Adipose tissue (tissue), 3 donors: ENCODE data around the gene UBE2L6. TPM values are rescaled to one million over a fixed set of nuclear protein-coding genes. Genes with fewer than 3 reads are reported as not detected.

ENCODE experiments used
- H3K27ac ChIP-seq: one replicate; pipeline ENCODE4 v1.5.1; 2013; ENCODE audit warnings: low read depth, low read length
- WGBS, 3 donors: extraction: QIAGEN DNeasy Blood & Tissue Kit; methylation state at CpG; one replicate each; pipeline ENCODE4 v1.1.7; 2013; 5-methylcytosine and 5-hydroxymethylcytosine counted together
- polyA plus RNA-seq, 3 donors: library from polyadenylated mRNA; stranded (reverse); fragments of 200-250 nt; gene quantifications; one replicate each; pipeline ENCODE4 v1.2.3, GENCODE V29; 2013
- donor health status: healthy with polysubstance abuse.
- donor health status: Bipolar disorder and iron deficiency.
- donor health status: healthy.

UBE2L6 gene
- polyA plus RNA-seq, 3 donors, result 20.1 to 111 (median 38.6) TPM

DNA sequence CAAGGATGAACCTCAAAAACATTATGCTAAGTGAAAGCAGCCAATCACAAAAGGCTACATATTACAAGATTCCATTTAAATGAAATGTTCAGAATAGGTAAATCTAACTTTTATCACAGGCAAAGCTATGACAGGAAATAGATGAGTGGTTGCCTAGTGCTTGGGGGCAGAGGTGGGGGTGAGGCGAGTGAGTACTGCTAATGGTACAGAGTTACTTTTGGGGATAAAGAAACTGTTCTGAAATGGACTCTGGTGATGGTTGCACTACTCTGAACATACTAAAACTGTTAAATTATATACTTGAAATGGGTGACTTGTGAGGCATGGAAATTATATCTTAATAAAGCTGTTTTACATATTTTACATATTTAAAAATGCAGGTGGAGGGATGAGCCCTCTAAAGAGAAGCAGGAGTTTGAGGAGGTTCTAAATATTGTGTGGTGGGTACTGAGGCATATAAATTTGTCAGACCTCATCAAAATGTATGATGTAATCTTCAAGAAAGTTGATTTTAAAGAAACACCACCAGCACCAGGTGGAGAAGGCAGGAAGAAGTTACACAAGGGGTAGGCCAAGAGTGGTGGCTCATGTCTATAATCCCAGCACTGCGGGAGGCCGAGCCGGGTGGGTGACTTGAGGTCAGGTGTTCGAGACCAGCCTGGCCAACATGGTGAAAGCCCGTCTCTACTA lies 55.6 kb downstream of the UBE2L6 start:
- 52 to 82% (median 79%) methylated on average over 6 of the region's 6 CpGs for WGBS, 3 donors
- H3K27ac ChIP-seq, result no peak overlapping the region

DNA sequence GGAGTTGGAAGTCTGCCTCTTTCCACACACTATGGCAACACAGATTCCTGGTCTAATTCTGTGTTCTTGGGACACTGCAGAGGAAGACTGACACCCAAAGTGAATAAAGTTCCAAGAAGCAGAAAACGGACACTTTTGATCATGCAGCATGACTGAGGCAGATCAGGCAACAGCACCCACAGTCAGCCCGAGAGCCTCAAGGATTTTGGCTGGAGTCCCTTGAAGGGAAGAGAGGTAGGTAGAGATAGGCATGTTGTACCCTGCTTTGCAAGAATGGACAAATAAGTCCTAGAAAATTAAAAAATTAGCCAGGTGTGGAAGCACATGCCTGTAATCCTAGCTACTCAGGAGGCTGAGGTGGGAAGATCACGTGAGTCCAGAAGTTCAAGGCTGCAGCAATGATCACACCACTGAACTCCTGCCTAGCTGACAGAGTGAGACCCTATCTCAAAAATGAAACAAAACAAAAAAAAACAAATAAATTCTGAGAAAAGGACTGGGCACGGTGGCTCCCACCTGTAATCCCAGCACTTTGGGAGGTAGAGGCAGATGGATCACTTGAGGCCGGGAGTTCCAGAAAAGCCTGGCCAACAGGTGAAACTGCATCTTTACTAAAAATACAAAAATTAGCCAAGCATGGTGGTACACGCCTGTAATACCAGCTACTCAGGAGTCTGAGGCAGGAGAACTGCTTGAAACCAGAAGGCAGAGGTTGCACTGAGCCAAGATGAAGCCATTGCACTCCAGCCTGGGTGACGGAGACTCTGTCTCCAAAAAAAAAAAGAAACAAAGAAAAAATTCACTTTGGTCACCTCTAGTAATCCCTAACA lies 58.9 kb downstream of the UBE2L6 start:
- H3K27ac ChIP-seq, result no peak overlapping the region
- WGBS, 3 donors, result 53 to 92% (median 90%) methylated on average over 7 of the region's 7 CpGs

DNA sequence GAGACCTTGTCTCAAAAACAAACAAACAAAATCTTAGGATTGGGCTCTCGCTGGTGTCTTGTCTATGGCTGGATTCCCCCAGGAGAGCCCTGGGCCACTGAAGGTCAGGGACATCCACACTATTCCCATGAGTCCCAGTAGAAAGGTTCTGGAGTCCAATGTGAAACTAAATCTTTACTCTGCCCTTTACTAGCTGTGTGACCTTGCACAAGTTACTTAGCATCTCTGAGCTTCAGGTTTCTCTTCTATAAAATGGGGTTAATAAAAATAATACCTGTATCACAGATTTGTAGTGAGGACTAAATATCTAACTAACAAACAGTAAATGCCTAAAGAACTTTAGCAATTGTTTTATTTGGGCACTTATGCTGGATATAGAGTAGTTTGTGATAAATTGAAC lies 61.0 kb downstream of the UBE2L6 start:
- 81 to 91% (median 86%) methylated on average over 1 of the region's 1 CpG for WGBS, 3 donors

DNA sequence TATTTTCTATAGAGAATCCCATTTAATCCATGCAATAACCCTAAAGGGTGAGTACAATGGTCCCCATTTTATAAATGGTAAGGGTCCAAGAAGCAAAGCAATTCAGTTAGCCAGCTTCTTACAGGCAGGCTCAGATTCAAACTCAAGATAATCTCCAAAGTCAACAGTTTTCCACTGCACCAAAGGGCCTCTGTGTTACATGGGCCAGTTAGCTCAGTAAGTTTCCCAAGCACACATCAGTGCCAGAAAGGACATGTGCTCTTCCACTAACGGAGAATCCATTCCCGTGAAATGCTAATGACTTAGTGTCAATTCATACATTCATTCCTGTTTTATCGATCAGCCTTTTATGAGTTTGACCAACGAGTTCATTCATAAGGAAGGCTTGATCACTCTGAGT lies 63.0 kb downstream of the UBE2L6 start:
- WGBS, 3 donors, result 55 to 82% (median 79%) methylated on average over 4 of the region's 4 CpGs
- no peak overlapping the region for H3K27ac ChIP-seq

More for the DNA sequence above, 61.0 kb downstream of the UBE2L6 start:
- no peak overlapping the region for H3K27ac ChIP-seq

DNA sequence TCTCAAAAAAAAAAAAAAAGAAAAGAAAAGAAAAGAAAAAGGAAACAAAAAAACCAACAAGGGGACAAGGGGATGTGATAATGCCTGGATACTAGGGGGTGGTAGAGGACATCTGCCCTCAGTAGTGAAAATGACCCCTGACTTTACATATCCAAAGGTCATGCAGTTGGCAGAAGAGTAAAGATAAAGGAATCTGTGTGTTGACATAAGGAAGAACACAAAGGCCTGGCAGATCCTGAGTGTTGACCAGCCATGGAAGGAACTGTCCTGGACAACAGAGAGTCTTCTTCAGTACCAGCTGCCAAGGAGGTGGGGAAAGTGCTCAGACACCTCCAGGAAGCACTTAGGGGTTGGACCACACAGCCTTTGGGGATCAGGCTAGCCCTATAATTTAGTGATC lies 64.6 kb downstream of the UBE2L6 start:
- H3K27ac ChIP-seq, result no peak overlapping the region

DNA sequence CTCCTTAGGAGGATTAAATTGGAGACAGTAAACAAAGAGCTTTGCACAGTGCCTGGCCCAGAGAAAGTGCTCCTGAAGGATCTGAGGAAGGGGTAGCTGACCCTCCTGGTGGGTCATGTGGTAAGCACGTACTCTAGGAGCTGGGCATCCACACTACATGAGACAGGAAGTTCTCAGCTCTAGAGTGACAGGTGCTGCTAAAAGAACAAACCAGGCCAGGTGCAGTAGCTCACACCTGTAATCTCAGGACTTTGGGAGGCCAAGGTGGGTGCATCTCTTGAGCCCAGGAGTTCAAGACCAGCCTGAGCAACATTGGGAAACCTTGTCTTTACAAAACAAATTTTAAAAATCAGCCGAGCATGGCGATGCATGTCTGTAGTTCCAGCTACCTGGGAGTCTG lies 65.1 kb downstream of the UBE2L6 start:
- no peak overlapping the region for H3K27ac ChIP-seq
- 47 to 99% (median 95%) methylated on average over 3 of the region's 3 CpGs for WGBS, 3 donors

DNA sequence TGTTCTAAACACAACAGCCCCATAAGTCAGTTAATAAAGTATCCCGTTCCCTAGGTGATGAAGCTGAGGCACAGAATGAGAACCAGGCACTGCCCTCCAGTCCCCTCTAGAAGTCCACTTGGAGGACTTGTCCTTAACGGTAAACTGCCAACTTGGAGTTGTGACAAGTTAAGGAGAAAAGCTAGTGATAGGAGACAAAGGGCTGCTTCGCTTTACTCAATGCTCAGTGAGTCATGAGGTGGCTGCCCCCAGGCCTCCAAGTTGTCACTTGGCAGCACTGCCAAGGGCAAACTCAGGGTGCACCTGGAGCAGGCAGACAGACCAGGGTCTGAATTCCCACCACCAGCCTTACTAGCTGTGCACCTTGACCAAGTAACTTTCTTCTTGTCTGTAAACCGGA lies 65.5 kb downstream of the UBE2L6 start:
- WGBS, 3 donors, result 42 to 85% (median 76%) methylated on average over 4 of the region's 4 CpGs
- H3K27ac ChIP-seq, result no peak overlapping the region

Other genes starting within 250 kb of the UBE2L6 start
- gene TNKS1BP1, start 242.7 kb downstream of the UBE2L6 start, polyA plus RNA-seq, result 100 to 1,000 TPM in 2 of 3 donors, 10 to 100 TPM in 1; 69.8 to 237 (median 176) TPM
- gene SSRP1, start 231.8 kb downstream of the UBE2L6 start, polyA plus RNA-seq, result 10 to 100 TPM; 57.0 to 63.0 (median 60.1) TPM
- under 1 TPM in 1 of 3 donors, not detected in 2; 0.02 TPM for gene P2RX3, start 229.3 kb downstream of the UBE2L6 start, polyA plus RNA-seq
- not detected for gene PRG3, start 186.5 kb downstream of the UBE2L6 start, polyA plus RNA-seq
- gene PRG2, start 177.0 kb downstream of the UBE2L6 start, polyA plus RNA-seq, result under 1 TPM; 0.13 to 0.79 (median 0.13) TPM
- gene SLC43A3, start 140.6 kb downstream of the UBE2L6 start, polyA plus RNA-seq, result 10 to 100 TPM in 2 of 3 donors, 1 to 10 TPM in 1; 9.9 to 51.2 (median 40.7) TPM
- 1 to 10 TPM in 2 of 3 donors, under 1 TPM in 1; 0.56 to 2.1 (median 1.4) TPM for gene RTN4RL2, start 107.1 kb downstream of the UBE2L6 start, polyA plus RNA-seq
- 100 to 1,000 TPM in 1 of 3 donors, 10 to 100 TPM in 1, 1 to 10 TPM in 1; 9.8 to 155 (median 16.0) TPM for gene SLC43A1, start 52.0 kb downstream of the UBE2L6 start, polyA plus RNA-seq
- 10 to 100 TPM; 32.4 to 67.7 (median 57.2) TPM for gene TIMM10, start 36.9 kb downstream of the UBE2L6 start, polyA plus RNA-seq
- under 1 TPM in 1 of 3 donors, not detected in 2; 0.07 TPM for gene SMTNL1, start 30.1 kb downstream of the UBE2L6 start, polyA plus RNA-seq
- 100 to 1,000 TPM; 163 to 672 (median 549) TPM for gene SERPING1, start 30.0 kb upstream of the UBE2L6 start, polyA plus RNA-seq
- gene YPEL4, start 82.2 kb upstream of the UBE2L6 start, polyA plus RNA-seq, result 1 to 10 TPM in 1 of 3 donors, under 1 TPM in 2; 0.17 to 3.5 (median 0.58) TPM
- 10 to 100 TPM in 1 of 3 donors, 1 to 10 TPM in 2; 5.5 to 13.6 (median 6.1) TPM for gene CLP1, start 90.1 kb upstream of the UBE2L6 start, polyA plus RNA-seq
- gene ZDHHC5, start 100.4 kb upstream of the UBE2L6 start, polyA plus RNA-seq, result 10 to 100 TPM; 17.5 to 34.6 (median 18.0) TPM
- 10 to 100 TPM in 2 of 3 donors, 1 to 10 TPM in 1; 7.7 to 11.8 (median 10.6) TPM for gene MED19, start 144.5 kb upstream of the UBE2L6 start, polyA plus RNA-seq
- 10 to 100 TPM; 43.1 to 82.9 (median 45.8) TPM for gene TMX2, start 144.9 kb upstream of the UBE2L6 start, polyA plus RNA-seq
- gene SELENOH, start 173.8 kb upstream of the UBE2L6 start, polyA plus RNA-seq, result 100 to 1,000 TPM in 2 of 3 donors, 10 to 100 TPM in 1; 87.2 to 133 (median 130) TPM
- not detected for gene BTBD18, start 184.1 kb upstream of the UBE2L6 start, polyA plus RNA-seq
- gene CTNND1, start 194.1 kb upstream of the UBE2L6 start, polyA plus RNA-seq, result 10 to 100 TPM; 38.6 to 49.1 (median 45.3) TPM